Stimulated activated CD8-positive, alpha-beta memory T cell treated with anti-CD3 and anti-CD28 coated beads, Interleukin-15, amount 100 ng/mL, for 1 hour (primary cell): Measurements from ENCODE around the gene CTU2.
A peak's percentile ranks its signal among the peaks of the same experiment; 100 is the strongest.

Experiments used
- DNase-seq: peaks from one replicate; pipeline ENCODE4 v3.0.0-alpha.2; 2020; ENCODE audit warnings: low read depth

Gene CTU2

GRCh38 chr16:88681709-88682451 is 24.4 kb upstream of the CTU2 start:
- no peak for DNase-seq

GRCh38 chr16:88684569-88685155 is 21.6 kb upstream of the CTU2 start:
- DNase-seq: no peak

DNA sequence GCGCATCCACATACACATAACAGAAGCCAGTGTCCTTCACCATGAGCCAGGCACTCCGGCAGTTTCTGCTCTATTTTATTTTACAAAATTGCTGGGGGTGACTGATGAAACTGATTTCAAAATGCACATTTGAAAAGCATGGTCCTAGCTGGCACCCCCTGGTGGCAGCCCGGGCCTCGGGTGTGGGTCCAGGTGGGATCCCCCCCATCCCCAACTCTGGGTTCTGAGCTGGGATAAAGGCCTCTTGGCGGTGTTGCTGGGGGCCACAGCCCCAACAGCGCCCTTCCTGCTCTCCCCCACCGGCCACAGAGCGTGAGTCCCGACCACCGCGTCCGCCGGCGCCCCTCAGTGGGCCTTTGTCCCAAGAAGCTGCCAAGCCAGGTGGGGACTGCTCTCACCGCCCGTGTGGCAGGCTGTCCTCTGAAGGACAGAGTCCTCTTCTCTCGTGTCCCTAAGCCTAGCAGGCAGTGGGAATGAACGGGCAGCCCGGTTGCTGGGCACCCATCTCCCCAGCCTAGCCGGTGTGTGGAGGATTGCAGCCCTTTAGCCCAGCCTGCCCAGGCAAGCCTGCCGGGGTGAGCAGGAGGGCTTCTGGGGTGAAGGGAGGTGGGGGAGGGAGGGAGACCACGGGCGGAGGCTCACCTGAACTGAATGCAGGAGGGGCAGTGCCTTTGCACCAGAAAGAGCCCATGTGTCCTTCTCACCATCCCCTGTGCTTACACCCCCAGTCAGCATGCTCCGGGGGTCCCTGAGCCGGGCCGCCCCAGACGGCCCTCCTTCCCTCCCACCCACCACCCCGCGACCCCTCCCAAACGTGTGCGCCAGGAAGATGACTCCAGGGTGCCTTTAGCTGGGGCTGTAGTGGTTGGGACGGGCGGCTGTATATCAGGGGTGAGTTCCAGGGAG is 20.9 kb upstream of the CTU2 start:
- DNase-seq: peak; percentile 56

- no peak for DNase-seq
Measured at GRCh38 chr16:88686062-88686438, 20.3 kb upstream of the CTU2 start.

DNA sequence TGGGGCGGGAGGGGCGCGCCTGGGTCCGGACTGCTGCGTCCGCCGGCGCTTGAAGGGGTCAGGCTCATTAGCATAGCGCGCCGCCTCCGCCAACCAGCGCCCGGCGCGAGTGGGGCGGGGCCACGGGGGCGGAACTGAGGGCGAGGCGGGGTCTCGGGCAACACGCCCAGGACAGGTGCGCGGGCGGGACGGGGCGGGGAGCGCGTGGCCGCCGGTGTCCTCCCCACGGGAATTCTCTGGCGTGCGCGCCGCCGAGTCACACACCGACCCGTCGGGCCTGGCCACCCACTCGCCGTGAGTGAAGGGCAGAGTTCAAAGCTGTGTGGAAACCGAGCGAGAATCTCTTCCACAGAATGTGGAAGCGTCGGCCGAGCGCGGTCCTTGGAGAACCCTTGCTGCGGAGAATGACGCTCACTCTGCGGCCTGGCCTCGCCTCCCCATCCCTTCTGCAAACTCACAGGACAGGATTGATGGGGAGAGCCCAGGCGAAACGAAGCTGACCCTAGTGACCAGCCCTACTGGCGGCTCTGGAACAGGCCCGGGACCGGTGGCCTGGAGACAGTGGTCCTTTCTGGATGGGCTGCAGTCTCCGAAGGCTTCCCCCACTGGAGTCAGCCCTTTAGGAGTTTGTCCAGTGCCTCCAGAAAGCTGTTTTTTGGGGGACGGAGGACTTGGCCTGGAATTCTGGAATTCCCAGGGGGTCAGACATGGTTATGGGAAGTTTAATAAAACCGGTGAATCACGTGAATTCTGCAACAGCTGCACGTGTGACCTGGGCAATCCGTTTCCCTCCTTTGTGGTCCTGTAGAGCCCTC is 19.7 kb upstream of the CTU2 start, which contains the start of gene SNAI3:
Gene SNAI3, minus strand, starts transcription at position 69 of the 815 bp plus-strand sequence. CDS start 101 bp downstream, outside the sequence.
- DNase-seq: peak; percentile 73

- no peak for DNase-seq
Measured at GRCh38 chr16:88687254-88687576, 19.1 kb upstream of the CTU2 start.

- no peak for DNase-seq
Measured at GRCh38 chr16:88687676-88688012, 18.7 kb upstream of the CTU2 start.

- no peak for DNase-seq
Measured at GRCh38 chr16:88688013-88688778, 18.1 kb upstream of the CTU2 start.

DNA sequence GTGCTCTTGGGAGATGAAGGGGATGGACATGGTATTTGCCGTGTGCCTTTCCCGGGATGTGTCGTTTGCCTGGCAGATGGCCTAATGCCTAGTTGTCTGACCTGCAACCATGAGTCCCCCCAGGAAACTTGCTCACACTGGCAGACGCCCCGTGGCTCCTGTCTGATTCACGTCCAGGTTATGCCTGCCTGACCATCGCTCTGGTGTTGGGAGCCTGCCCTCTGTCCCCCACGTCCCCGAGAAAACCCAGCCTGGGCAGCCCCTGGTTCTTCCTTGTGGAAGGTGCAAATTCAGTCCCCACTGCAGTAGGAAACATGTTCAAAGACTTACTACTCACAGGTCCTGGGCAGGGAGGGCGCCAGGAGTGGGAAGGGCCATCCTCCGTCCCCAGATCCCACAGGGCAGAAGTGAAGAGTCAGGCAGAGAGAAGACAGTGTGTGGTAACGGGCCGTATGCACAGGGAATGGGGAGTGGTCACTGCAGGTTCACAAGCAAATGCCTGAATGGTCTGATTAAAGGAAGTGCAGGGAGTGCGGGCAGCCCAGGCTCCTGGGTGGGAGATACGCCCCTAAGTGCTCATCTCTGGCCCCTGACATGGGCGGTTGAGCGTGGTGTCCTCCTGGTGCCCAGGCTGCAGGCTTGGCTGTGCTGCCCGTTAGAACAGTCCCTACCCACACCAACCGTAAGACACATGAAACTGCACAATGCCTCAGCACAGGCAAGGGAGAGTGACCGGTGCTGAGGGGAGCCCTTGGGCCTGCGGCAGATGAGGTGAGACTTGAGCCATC is 15.8 kb upstream of the CTU2 start:
- DNase-seq: no peak

DNA sequence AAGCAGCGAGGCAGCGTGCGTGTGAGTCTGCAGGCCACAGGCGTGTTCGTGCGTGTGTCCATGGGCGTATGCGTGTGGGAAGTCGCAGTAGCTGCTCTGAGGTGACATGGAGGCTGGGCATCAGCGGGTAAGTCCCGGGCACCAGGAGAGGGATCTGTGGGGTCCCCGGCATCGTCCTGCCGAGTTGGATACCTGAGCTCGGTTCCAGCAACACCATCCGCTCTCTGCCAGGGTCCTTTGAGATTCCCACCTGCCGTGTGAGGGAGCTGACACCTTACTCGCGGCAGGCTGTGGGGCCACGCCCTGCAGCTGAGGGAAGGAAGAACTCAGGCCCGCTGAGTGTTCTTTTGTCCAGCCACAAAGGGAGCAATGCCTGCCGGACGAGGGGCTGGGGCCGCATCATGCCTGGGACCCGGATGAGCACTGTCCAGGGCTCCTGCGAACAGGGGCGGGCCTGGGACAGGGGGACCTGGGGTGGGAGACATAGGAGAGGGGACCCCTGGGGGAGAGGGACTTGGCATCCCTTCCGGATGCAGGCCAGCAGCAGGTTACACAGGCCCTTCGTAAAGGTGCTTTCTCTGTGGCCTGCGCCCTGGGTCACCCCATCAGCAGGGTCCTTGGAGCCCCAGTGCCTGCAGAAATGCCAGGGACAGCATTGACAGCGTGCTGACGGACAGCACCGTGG is 15.0 kb upstream of the CTU2 start:
- no peak for DNase-seq

DNA sequence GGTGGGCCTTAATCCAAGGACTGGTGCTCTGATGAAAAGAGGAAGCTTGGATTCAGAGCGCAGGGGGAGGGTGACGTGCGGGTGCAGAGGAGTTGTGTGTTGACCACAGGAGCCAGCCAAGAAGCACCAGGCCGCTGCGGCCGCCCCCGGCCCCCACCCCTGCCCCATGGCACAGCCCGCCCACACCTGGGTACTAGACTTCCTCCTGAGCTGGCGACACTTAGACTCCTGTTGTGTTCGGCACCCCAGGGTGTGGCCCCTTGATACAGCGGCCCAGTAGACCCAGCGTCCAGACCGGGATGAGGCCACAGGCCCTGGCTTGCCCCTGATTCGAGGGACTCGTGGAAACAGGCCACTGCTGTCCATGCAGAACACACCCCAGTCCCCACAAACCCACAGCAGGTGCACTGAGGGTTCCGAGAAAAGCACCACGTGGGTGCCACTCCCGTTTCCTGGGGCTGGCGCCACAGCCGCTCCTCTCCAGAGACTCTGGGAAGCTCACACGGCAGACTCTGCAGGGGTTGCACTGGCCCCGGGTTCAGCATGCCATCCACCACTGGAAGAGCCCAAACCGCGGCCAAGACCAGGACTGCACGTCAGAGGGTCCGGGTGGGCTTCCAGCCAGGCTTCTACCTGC is 14.3 kb upstream of the CTU2 start:
- no peak for DNase-seq

GRCh38 chr16:88692861-88693260 is 13.4 kb upstream of the CTU2 start:
- DNase-seq: no peak

GRCh38 chr16:88693420-88694177 is 12.7 kb upstream of the CTU2 start:
- DNase-seq: no peak

GRCh38 chr16:88694221-88695087 is 11.8 kb upstream of the CTU2 start:
- DNase-seq: no peak

DNA sequence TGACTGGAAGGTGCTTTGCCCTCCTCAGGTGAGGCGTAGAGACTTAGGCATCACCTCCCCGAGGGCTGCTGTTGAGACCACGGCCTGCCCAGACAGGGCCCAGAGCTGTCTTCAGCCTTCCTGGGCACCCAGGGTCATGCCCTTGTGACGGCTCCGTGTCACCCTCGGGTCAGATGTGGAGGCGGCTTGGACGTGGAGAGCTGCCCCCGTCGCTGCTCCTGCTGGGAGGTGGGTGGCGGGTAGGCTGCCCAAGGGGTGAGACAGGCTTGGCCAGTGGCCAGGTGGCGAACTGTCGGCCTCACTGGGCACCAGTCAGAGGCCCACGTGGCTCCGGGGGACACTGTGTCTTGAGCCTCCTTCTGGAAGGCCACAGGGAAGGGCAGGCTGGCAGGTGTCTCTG is 11.1 kb upstream of the CTU2 start:
- DNase-seq: no peak

GRCh38 chr16:88695753-88696152 is 10.6 kb upstream of the CTU2 start:
- no peak for DNase-seq

- no peak for DNase-seq
Measured at GRCh38 chr16:88696441-88696840, 9.9 kb upstream of the CTU2 start.
